ENCODE measurements around the gene GEN1. TPM values are rescaled to one million over a fixed set of nuclear protein-coding genes. Genes with fewer than 3 reads are reported as not detected.

GEN1 gene
- total RNA-seq, 6 experiments from 2014 or later: 6.0 to 15.6 (median 6.5) TPM

GRCh38 chr2:17804358-17804757 lies 50.4 kb downstream of the GEN1 start:
- WGBS (ENCODE audit: insufficient coverage, low coverage, low lambda C conversion rate, missing lambda C conversion rate): 42% methylated on average over 3 of the region's 3 CpGs
- no peak for TF ChIP-seq CTCF (IDR thresholded peaks at IDR 0.05)
- TF ChIP-seq POLR2A (IDR thresholded peaks at IDR 0.05): no peak
- DNase-seq: no peak
- H3K4me3 ChIP-seq: no peak overlapping the region
- H3K9me3 ChIP-seq: no peaks in the 10 kb centered on the region
- H3K4me1 ChIP-seq: no peaks in the 10 kb centered on the region
- H3K36me3 ChIP-seq: no peaks in the 10 kb centered on the region
- no peak overlapping the region for H3K27ac ChIP-seq
- peak in 1 of 4 donors; percentile 51 for ATAC-seq
- intact Hi-C loops (cut with DNase I): no loop called here
- no peaks in the 10 kb centered on the region for H3K27me3 ChIP-seq

GRCh38 chr2:17805166-17805565 lies 51.2 kb downstream of the GEN1 start:
- Histone ChIP-seq H3K36me3 (no peaks in the 10 kb centered on the region), H3K27me3 (no peaks in the 10 kb centered on the region), H3K9me3 (no peaks in the 10 kb centered on the region), H3K4me3 (no peak overlapping the region), H3K4me1 (no peaks in the 10 kb centered on the region), H3K27ac (no peak overlapping the region)
- DNase-seq: no peak
- WGBS (ENCODE audit: insufficient coverage, low coverage, low lambda C conversion rate, missing lambda C conversion rate): 48% methylated on average over 2 of the region's 2 CpGs
- intact Hi-C loops (cut with DNase I): no loop called here
- TF ChIP-seq POLR2A (IDR thresholded peaks at IDR 0.05): no peak
- TF ChIP-seq CTCF (IDR thresholded peaks at IDR 0.05): no peak
- ATAC-seq: peak in 1 of 4 donors; percentile 61

GRCh38 chr2:17805717-17806363 lies 51.9 kb downstream of the GEN1 start:
- no peak for ATAC-seq
- intact Hi-C loops (cut with DNase I): no loop called here

GRCh38 chr2:17813010-17813741 lies 59.2 kb downstream of the GEN1 start:
- ATAC-seq: peak in 1 of 4 donors; percentile 30
- Histone ChIP-seq H3K27ac (no peak overlapping the region), H3K9me3 (no peaks in the 10 kb centered on the region)

More at GRCh38 chr2:17805717-17806363, 51.9 kb downstream of the GEN1 start:
- no peaks in the 10 kb centered on the region for H3K36me3 ChIP-seq
- TF ChIP-seq POLR2A (IDR thresholded peaks at IDR 0.05) (no peak), CTCF (IDR thresholded peaks at IDR 0.05) (no peak)
- H3K27me3 ChIP-seq: no peaks in the 10 kb centered on the region
- H3K4me3 ChIP-seq: no peak overlapping the region
- DNase-seq: no peak
- 46% methylated on average over 3 of the region's 8 CpGs for WGBS (ENCODE audit: insufficient coverage, low coverage, low lambda C conversion rate, missing lambda C conversion rate)
- no peaks in the 10 kb centered on the region for H3K9me3 ChIP-seq
- H3K27ac ChIP-seq: no peak overlapping the region
- H3K4me1 ChIP-seq: no peaks in the 10 kb centered on the region

More at GRCh38 chr2:17813010-17813741, 59.2 kb downstream of the GEN1 start:
- intact Hi-C loops (cut with DNase I): no loop called here
- no peaks in the 10 kb centered on the region for H3K4me1 ChIP-seq
- H3K27me3 ChIP-seq: no peaks in the 10 kb centered on the region
- WGBS (ENCODE audit: insufficient coverage, low coverage, low lambda C conversion rate, missing lambda C conversion rate): 52% methylated on average over 5 of the region's 5 CpGs
- no peak for TF ChIP-seq CTCF (IDR thresholded peaks at IDR 0.05)
- no peak for TF ChIP-seq POLR2A (IDR thresholded peaks at IDR 0.05)
- H3K4me3 ChIP-seq: no peak overlapping the region
- no peak for DNase-seq
- no peaks in the 10 kb centered on the region for H3K36me3 ChIP-seq
